Liver (tissue), 9 donors: ENCODE data around the gene POT1. TPM values are rescaled to one million over a fixed set of nuclear protein-coding genes. Genes with fewer than 3 reads are reported as not detected.

Experiments
- DNase-seq: peaks from one replicate; pipeline ENCODE4 v3.0.0-alpha.2; 2017; ENCODE audit warnings: low spot score
- H3K27ac ChIP-seq, 2 donors: one replicate each; pipeline ENCODE4 v1.7.0; 2013; ENCODE audit warnings: inconsistent platforms in 2 of 2, low read length in 2 of 2, control low read depth in 1 of 2, low read depth in 1 of 2, mild to moderate bottlenecking in 1 of 2
- H3K27me3 ChIP-seq, 4 donors: one replicate each; pipeline versions ENCODE4 v1.6.1 to v1.7.0; 2013; ENCODE audit warnings: low read length in 3 of 4, inconsistent platforms in 1 of 4, mild to moderate bottlenecking in 1 of 4, moderate library complexity in 1 of 4; ENCODE audit not compliant: control insufficient read depth in 4 of 4, insufficient read depth in 4 of 4
- H3K36me3 ChIP-seq, 4 donors: one replicate each; pipeline versions ENCODE4 v1.6.1 to v1.7.0; 2013; ENCODE audit warnings: low read length in 3 of 4, mild to moderate bottlenecking in 3 of 4, low read depth in 1 of 4, moderate library complexity in 1 of 4; ENCODE audit not compliant: control insufficient read depth in 4 of 4, insufficient read depth in 3 of 4
- H3K4me1 ChIP-seq, 4 donors: one replicate each; pipeline versions ENCODE4 v1.6.1 to v1.7.0; 2013; ENCODE audit warnings: low read length in 3 of 4, mild to moderate bottlenecking in 3 of 4, moderate library complexity in 1 of 4; ENCODE audit not compliant: control insufficient read depth in 4 of 4, insufficient read depth in 4 of 4
- H3K4me3 ChIP-seq, 3 donors: one replicate each; pipeline versions ENCODE4 v1.6.1 to v1.7.0; 2013; ENCODE audit warnings: low read length in 3 of 3, control low read depth in 1 of 3, low read depth in 1 of 3, mild to moderate bottlenecking in 1 of 3
- H3K9ac ChIP-seq, 2 donors: one replicate each; pipeline ENCODE4 v1.7.0; 2013; ENCODE audit warnings: low read length in 2 of 2, mild to moderate bottlenecking in 2 of 2, moderate library complexity in 2 of 2, control low read depth in 1 of 2, low read depth in 1 of 2
- H3K9me3 ChIP-seq, 4 donors: one replicate each; pipeline versions ENCODE4 v1.6.1 to v1.7.0; 2013; ENCODE audit warnings: low read length in 3 of 4; ENCODE audit not compliant: control insufficient read depth in 4 of 4
- ATF3 ChIP-seq: IDR thresholded peaks from 2 replicates; pipeline ENCODE4 v1.6.1; 2016; ENCODE audit warnings: antibody characterized with exemption
- CTCF ChIP-seq: fragments of 150-350 bp; IDR thresholded peaks from 2 replicates; pipeline ENCODE4 v1.5.1; 2017; ENCODE audit warnings: improper control_type of control experiment, low read depth, low read length; ENCODE audit not compliant: missing input control
- EGR1 ChIP-seq, 2 donors: IDR thresholded peaks; 2 replicates each; pipeline ENCODE4 v1.6.1; 2016 to 2018; ENCODE audit warnings: antibody characterized with exemption in 2 of 2, low read depth in 2 of 2
- FOXA1 ChIP-seq: IDR thresholded peaks from 2 replicates; pipeline ENCODE4 v1.6.1; 2016; ENCODE audit warnings: antibody characterized with exemption
- GABPA ChIP-seq, 2 donors: IDR thresholded peaks in 1 of 2; conservative IDR thresholded peaks in 1 of 2; 2 replicates each; pipeline ENCODE4 v1.6.1; 2016; ENCODE audit warnings: antibody characterized with exemption in 2 of 2, mild to moderate bottlenecking in 1 of 2, moderate library complexity in 1 of 2
- HNF4A ChIP-seq, 2 donors: conservative IDR thresholded peaks; 2 replicates each; pipeline ENCODE4 v1.6.1; 2016; ENCODE audit warnings: antibody characterized with exemption in 2 of 2, mild to moderate bottlenecking in 2 of 2
- HNF4G ChIP-seq: IDR thresholded peaks from 2 replicates; pipeline ENCODE4 v1.6.1; 2016; ENCODE audit warnings: antibody characterized with exemption
- JUND ChIP-seq, 2 donors: IDR thresholded peaks; 2 replicates each; pipeline ENCODE4 v1.6.1; 2016; ENCODE audit warnings: antibody characterized with exemption in 2 of 2
- MAX ChIP-seq: IDR thresholded peaks from 2 replicates; pipeline ENCODE4 v1.6.1; 2016; ENCODE audit warnings: antibody characterized with exemption
- NR2F2 ChIP-seq: IDR thresholded peaks from 2 replicates; pipeline ENCODE4 v1.6.1; 2016; ENCODE audit warnings: antibody characterized with exemption
- RAD21 ChIP-seq, 2 donors: IDR thresholded peaks; 2 replicates each; pipeline ENCODE4 v1.6.1; 2016; ENCODE audit warnings: antibody characterized with exemption in 2 of 2, mild to moderate bottlenecking in 2 of 2
- REST ChIP-seq: IDR thresholded peaks from 2 replicates; pipeline ENCODE4 v1.6.1; 2016; ENCODE audit warnings: antibody characterized with exemption, mild to moderate bottlenecking
- RXRA ChIP-seq, 2 donors: IDR thresholded peaks; 2 replicates each; pipeline ENCODE4 v1.6.1; 2017 to 2018; ENCODE audit warnings: antibody characterized with exemption in 2 of 2, mild to moderate bottlenecking in 1 of 2
- SP1 ChIP-seq: IDR thresholded peaks from 2 replicates; pipeline ENCODE4 v1.6.1; 2018; ENCODE audit warnings: antibody characterized with exemption, mild to moderate bottlenecking
- TAF1 ChIP-seq: conservative IDR thresholded peaks from 2 replicates; pipeline ENCODE4 v1.6.1; 2016; ENCODE audit warnings: antibody characterized with exemption, mild to moderate bottlenecking
- YY1 ChIP-seq: IDR thresholded peaks from 2 replicates; pipeline ENCODE4 v1.6.1; 2016; ENCODE audit warnings: antibody characterized with exemption, mild to moderate bottlenecking
- WGBS: extraction: QIAGEN DNeasy Blood & Tissue Kit; methylation state at CpG from one replicate; pipeline ENCODE4 v1.1.7; 2013; 5-methylcytosine and 5-hydroxymethylcytosine counted together
- polyA plus RNA-seq, 2 donors: library from polyadenylated mRNA; stranded (reverse) in 1 of 2; unstranded in 1 of 2; fragments of 200-250 nt in 1 of 2; fragments of >200 nt in 1 of 2; fragmentation: Nextera tagmentation in 1 of 2; extraction: Ambion mirVana in 1 of 2; gene quantifications; one replicate each; pipeline versions ENCODE4 v1.2.1 to v1.2.3, GENCODE V29; 2013 to 2015
- total RNA-seq, 2 donors: library from RNA; depleted of rRNA; stranded (reverse); fragments of >200 nt; gene quantifications; one replicate each; pipeline ENCODE4 v1.2.3, GENCODE V29; 2014
- donor health status: healthy.
- donor health status: healthy.
- donor health status: healthy.
- donor health status: healthy.
- donor health status: healthy.

POT1 gene
- total and polyA plus RNA-seq, 4 donors, result 4.9 to 35.5 (median 8.5) TPM

GRCh38 chr7:124930173-124930623, 573 bp upstream of the POT1 start:
- TF ChIP-seq HNF4G (no peak), GABPA (IDR thresholded peaks at IDR 0.05 in 1 of 2, conservative IDR thresholded peaks at IDR 0.05 in 1 of 2) (peak in 1 of 2 donors; percentile 4)
- DNase-seq, result no peak
- H3K9ac ChIP-seq, result no peak overlapping the region

GRCh38 chr7:124924906-124925305, 4.7 kb downstream of the POT1 start:
- no peaks in the 10 kb centered on the region for H3K27me3 ChIP-seq
- no peak for TF ChIP-seq GABPA (IDR thresholded peaks at IDR 0.05 in 1 of 2, conservative IDR thresholded peaks at IDR 0.05 in 1 of 2)
- no peak for TF ChIP-seq EGR1 (IDR thresholded peaks at IDR 0.05; ENCODE audit: low read depth in 2 of 2)
- no peak for TF ChIP-seq FOXA1
- TF ChIP-seq REST, result no peak
- no peak for TF ChIP-seq YY1
- TF ChIP-seq ATF3, result no peak
- no peak for TF ChIP-seq HNF4A (conservative IDR thresholded peaks at IDR 0.05)
- no peak for TF ChIP-seq TAF1
- TF ChIP-seq CTCF, result no peak
- no peak for TF ChIP-seq NR2F2
- no peak for TF ChIP-seq MAX
- no peak for TF ChIP-seq JUND (IDR thresholded peaks at IDR 0.05)
- TF ChIP-seq SP1, result no peak
- no peak for TF ChIP-seq HNF4G
- no peak for TF ChIP-seq RXRA (IDR thresholded peaks at IDR 0.05)
- TF ChIP-seq RAD21 (IDR thresholded peaks at IDR 0.05), result no peak

More at GRCh38 chr7:124930173-124930623, 573 bp upstream of the POT1 start:
- H3K27ac ChIP-seq, result peak overlapping the region; percentile 61 to 81
- WGBS, result 4% methylated on average over 1 of the region's 1 CpG
- no peaks in the 10 kb centered on the region for H3K36me3 ChIP-seq
- no peaks in the 10 kb centered on the region for H3K9me3 ChIP-seq
- peaks cover 0 to 7% (median 3%) of the 10 kb centered on the region in 4 donors for H3K4me1 ChIP-seq
- peak overlapping the region; percentile 25 to 64 (median 33) for H3K4me3 ChIP-seq
- H3K27me3 ChIP-seq, result no peaks in the 10 kb centered on the region

More at GRCh38 chr7:124924906-124925305, 4.7 kb downstream of the POT1 start:
- no peak overlapping the region for H3K27ac ChIP-seq
- no peaks in the 10 kb centered on the region for H3K36me3 ChIP-seq
- peaks cover 0 to 7% (median 3%) of the 10 kb centered on the region in 4 donors for H3K4me1 ChIP-seq
- H3K9me3 ChIP-seq, result no peaks in the 10 kb centered on the region
- no peak for DNase-seq
- H3K4me3 ChIP-seq, result no peak overlapping the region
- H3K9ac ChIP-seq, result no peak overlapping the region
